ENCODE results near the gene MATN1. TPM values are rescaled to one million over a fixed set of nuclear protein-coding genes. Genes with fewer than 3 reads are reported as not detected.

MATN1 gene
- polyA plus RNA-seq, 1 donor (not counting 4 experiments of a cell fraction or from before 2014, with no cell fraction given), result 0.05 TPM

GRCh38 chr1:30746212-30747032, 23.0 kb upstream of the MATN1 start:
- Histone ChIP-seq H3K9me1 (ENCODE audit: control insufficient read depth, extremely low read depth, insufficient read depth, low read length) (no peaks in the 10 kb centered on the region), H3K9ac (ENCODE audit: control insufficient read depth, extremely low read depth, insufficient read depth, low read length) (no peak overlapping the region), H3K4me1 (ENCODE audit: control insufficient read depth, extremely low read depth, insufficient read depth, low read length) (peaks cover 31% of the 10 kb centered on the region), H3K27me3 (ENCODE audit: control insufficient read depth, extremely low read depth, insufficient read depth, low read length) (no peaks in the 10 kb centered on the region), H3K9me3 (ENCODE audit: control insufficient read depth, low read depth, low read length) (no peaks in the 10 kb centered on the region), H3K4me3 (ENCODE audit: control insufficient read depth in 2 of 3, extremely low read depth in 1 of 3, insufficient read depth in 2 of 3, low read depth in 1 of 3, low read length in 3 of 3) (no peak overlapping the region), H3K4me2 (ENCODE audit: control insufficient read depth, extremely low read depth, insufficient read depth, low read depth, low read length) (no peak overlapping the region), H2AFZ (ENCODE audit: control insufficient read depth, low read length) (no peak overlapping the region), H3K79me2 (ENCODE audit: control insufficient read depth, insufficient read depth, low read length) (no peaks in the 10 kb centered on the region), H3K27ac (ENCODE audit: control insufficient read depth, insufficient read depth, low read length) (no peak overlapping the region), H4K20me1 (ENCODE audit: control insufficient read depth, extremely low read depth, insufficient read depth, low read length) (no peaks in the 10 kb centered on the region), H3K36me3 (ENCODE audit: control insufficient read depth in 2 of 2, extremely low read depth in 1 of 2, insufficient read depth in 2 of 2, low read length in 2 of 2) (no peaks in the 10 kb centered on the region)
- no peak for FAIRE-seq
- DNase-seq (ENCODE audit: low read depth, low spot score), result no peak
- TF ChIP-seq EZH2 (IDR thresholded peaks at IDR 0.05; ENCODE audit: low read length) (no peak), CTCF (optimal IDR thresholded peaks at IDR 0.05 in 1 of 3, IDR thresholded peaks at IDR 0.05 in 1 of 3, conservative IDR thresholded peaks at IDR 0.05 in 1 of 3; ENCODE audit: extremely low read depth in 1 of 3, insufficient read depth in 2 of 3, low read length in 3 of 3) (no peak)
- dilution Hi-C loops (cut with MboI; ENCODE audit: extremely low pct_ligation_motif_present, low sequenced_read_pairs), result no loop called here

DNA sequence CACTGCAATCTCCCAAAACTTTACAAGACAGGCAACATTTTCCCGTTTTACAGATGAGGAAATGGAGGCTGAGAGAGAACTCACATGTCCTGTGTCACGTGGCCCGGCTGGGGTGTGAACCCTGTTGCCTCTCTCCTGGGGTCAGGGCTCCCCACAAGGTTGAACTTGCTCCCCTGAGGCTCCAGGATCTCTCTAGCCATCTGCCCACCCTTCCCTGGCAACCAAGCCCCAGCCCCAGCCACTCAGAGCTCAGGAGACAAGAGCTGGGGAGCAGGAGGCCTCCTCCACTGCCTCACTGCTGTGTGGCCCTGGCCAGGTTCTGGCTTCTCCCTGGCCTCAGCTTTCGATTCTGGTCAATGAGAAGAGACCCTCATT, 22.4 kb upstream of the MATN1 start:
- Histone ChIP-seq H3K9me3 (ENCODE audit: control insufficient read depth, low read depth, low read length) (no peaks in the 10 kb centered on the region), H3K36me3 (ENCODE audit: control insufficient read depth in 2 of 2, extremely low read depth in 1 of 2, insufficient read depth in 2 of 2, low read length in 2 of 2) (no peaks in the 10 kb centered on the region), H3K27me3 (ENCODE audit: control insufficient read depth, extremely low read depth, insufficient read depth, low read length) (no peaks in the 10 kb centered on the region), H3K4me2 (ENCODE audit: control insufficient read depth, extremely low read depth, insufficient read depth, low read depth, low read length) (no peak overlapping the region), H3K9ac (ENCODE audit: control insufficient read depth, extremely low read depth, insufficient read depth, low read length) (no peak overlapping the region), H3K79me2 (ENCODE audit: control insufficient read depth, insufficient read depth, low read length) (no peaks in the 10 kb centered on the region), H3K4me3 (ENCODE audit: control insufficient read depth in 2 of 3, extremely low read depth in 1 of 3, insufficient read depth in 2 of 3, low read depth in 1 of 3, low read length in 3 of 3) (no peak overlapping the region), H3K9me1 (ENCODE audit: control insufficient read depth, extremely low read depth, insufficient read depth, low read length) (no peaks in the 10 kb centered on the region), H2AFZ (ENCODE audit: control insufficient read depth, low read length) (no peak overlapping the region), H4K20me1 (ENCODE audit: control insufficient read depth, extremely low read depth, insufficient read depth, low read length) (no peaks in the 10 kb centered on the region), H3K27ac (ENCODE audit: control insufficient read depth, insufficient read depth, low read length) (no peak overlapping the region), H3K4me1 (ENCODE audit: control insufficient read depth, extremely low read depth, insufficient read depth, low read length) (peaks cover 37% of the 10 kb centered on the region)
- dilution Hi-C loops (cut with MboI; ENCODE audit: extremely low pct_ligation_motif_present, low sequenced_read_pairs), result no loop called here
- TF ChIP-seq EZH2 (IDR thresholded peaks at IDR 0.05; ENCODE audit: low read length) (no peak), CTCF (optimal IDR thresholded peaks at IDR 0.05 in 1 of 3, IDR thresholded peaks at IDR 0.05 in 1 of 3, conservative IDR thresholded peaks at IDR 0.05 in 1 of 3; ENCODE audit: extremely low read depth in 1 of 3, insufficient read depth in 2 of 3, low read length in 3 of 3) (no peak)
- FAIRE-seq (no peak), DNase-seq (ENCODE audit: low read depth, low spot score) (no peak)

Measured in keratinocyte (primary cell).